Neural crest cell (in vitro differentiated cells): ENCODE data around the gene SH3RF2. TPM values are rescaled to one million over a fixed set of nuclear protein-coding genes. Genes with fewer than 3 reads are reported as not detected.

Source experiments
- DNase-seq: peaks from one replicate; pipeline ENCODE4 v3.0.0; 2021; ENCODE audit warnings: low read depth, mixed read lengths, low spot score
- H3K27ac Mint-ChIP-seq: one replicate; pipeline ENCODE4 v1.8.0; 2021; ENCODE audit warnings: mild to moderate bottlenecking, mixed read lengths; ENCODE audit not compliant: unreplicated experiment
- H3K27me3 Mint-ChIP-seq: 2 replicates; pipeline ENCODE4 v1.8.0; 2021; ENCODE audit warnings: low read depth, mild to moderate bottlenecking, mixed read lengths
- H3K36me3 Mint-ChIP-seq: 2 replicates; pipeline ENCODE4 v1.8.0; 2021; ENCODE audit warnings: low read depth, mild to moderate bottlenecking, mixed read lengths
- H3K4me1 Mint-ChIP-seq: 2 replicates; pipeline ENCODE4 v1.8.0; 2021; ENCODE audit warnings: mixed read lengths
- H3K4me3 Mint-ChIP-seq: one replicate; pipeline ENCODE4 v1.8.0; 2021; ENCODE audit warnings: mild to moderate bottlenecking, mixed read lengths
- H3K9me3 Mint-ChIP-seq: 2 replicates; pipeline ENCODE4 v1.8.0; 2021; ENCODE audit warnings: mixed read lengths
- total RNA-seq: library from RNA; stranded (reverse); gene quantifications from 2 replicates; pipeline ENCODE4 v1.2.1, GENCODE V29; 2021
- TF ChIP-seq, protein P1 (sequence below): fragments of 200-600 bp; sonication (generic); conservative IDR thresholded peaks from 2 replicates; pipeline ENCODE4 v1.5.0; 2021; ENCODE audit warnings: antibody characterized with exemption, mild to moderate bottlenecking

The SH3RF2 gene
- total RNA-seq, 1 donor from 2014 or later: 0.72 TPM

DNA sequence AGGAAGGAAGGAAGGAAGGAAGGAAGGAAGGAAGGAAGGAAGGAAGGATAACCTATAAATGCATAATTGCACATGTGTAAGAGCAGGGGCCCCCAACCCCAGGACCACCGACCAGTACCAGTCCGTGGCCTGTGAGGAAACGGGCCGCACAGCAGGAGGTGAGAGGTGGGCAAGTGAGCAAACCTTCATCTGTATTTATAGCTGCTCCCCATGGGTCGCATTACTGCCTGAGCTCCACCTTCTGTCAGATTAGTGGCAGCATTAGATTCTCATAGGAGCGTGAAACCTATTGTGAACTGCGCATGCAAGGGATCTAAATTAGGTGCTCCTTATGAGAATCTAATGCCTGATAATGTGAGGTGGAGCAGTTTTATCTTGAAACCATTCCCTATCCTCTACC lies 66.1 kb downstream of the SH3RF2 start:
- no peaks in the 10 kb centered on the region for H3K36me3 Mint-ChIP-seq
- no peaks in the 10 kb centered on the region for H3K27me3 Mint-ChIP-seq
- TF ChIP-seq, protein P1, sequence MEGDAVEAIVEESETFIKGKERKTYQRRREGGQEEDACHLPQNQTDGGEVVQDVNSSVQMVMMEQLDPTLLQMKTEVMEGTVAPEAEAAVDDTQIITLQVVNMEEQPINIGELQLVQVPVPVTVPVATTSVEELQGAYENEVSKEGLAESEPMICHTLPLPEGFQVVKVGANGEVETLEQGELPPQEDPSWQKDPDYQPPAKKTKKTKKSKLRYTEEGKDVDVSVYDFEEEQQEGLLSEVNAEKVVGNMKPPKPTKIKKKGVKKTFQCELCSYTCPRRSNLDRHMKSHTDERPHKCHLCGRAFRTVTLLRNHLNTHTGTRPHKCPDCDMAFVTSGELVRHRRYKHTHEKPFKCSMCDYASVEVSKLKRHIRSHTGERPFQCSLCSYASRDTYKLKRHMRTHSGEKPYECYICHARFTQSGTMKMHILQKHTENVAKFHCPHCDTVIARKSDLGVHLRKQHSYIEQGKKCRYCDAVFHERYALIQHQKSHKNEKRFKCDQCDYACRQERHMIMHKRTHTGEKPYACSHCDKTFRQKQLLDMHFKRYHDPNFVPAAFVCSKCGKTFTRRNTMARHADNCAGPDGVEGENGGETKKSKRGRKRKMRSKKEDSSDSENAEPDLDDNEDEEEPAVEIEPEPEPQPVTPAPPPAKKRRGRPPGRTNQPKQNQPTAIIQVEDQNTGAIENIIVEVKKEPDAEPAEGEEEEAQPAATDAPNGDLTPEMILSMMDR: no peak
- H3K9me3 Mint-ChIP-seq: peaks cover 3% of the 10 kb centered on the region
- no peak overlapping the region for H3K27ac Mint-ChIP-seq
- no peak for DNase-seq
- H3K4me1 Mint-ChIP-seq: no peaks in the 10 kb centered on the region
- H3K4me3 Mint-ChIP-seq: no peak overlapping the region

GRCh38 chr5:146003852-146004251 lies 67.5 kb downstream of the SH3RF2 start:
- DNase-seq: no peak
- Mint-ChIP-seq H3K4me1 (no peaks in the 10 kb centered on the region), H3K36me3 (no peaks in the 10 kb centered on the region), H3K4me3 (no peak overlapping the region), H3K27ac (no peak overlapping the region), H3K9me3 (peaks cover 3% of the 10 kb centered on the region), H3K27me3 (no peaks in the 10 kb centered on the region)
- TF ChIP-seq, protein P1: no peak

- Mint-ChIP-seq H3K27me3 (no peaks in the 10 kb centered on the region), H3K4me1 (no peaks in the 10 kb centered on the region), H3K9me3 (peaks cover 3% of the 10 kb centered on the region), H3K4me3 (no peak overlapping the region), H3K36me3 (no peaks in the 10 kb centered on the region), H3K27ac (no peak overlapping the region)
- DNase-seq: no peak
- TF ChIP-seq, protein P1: no peak
Measured at GRCh38 chr5:146005264-146005663, 68.9 kb downstream of the SH3RF2 start.

DNA sequence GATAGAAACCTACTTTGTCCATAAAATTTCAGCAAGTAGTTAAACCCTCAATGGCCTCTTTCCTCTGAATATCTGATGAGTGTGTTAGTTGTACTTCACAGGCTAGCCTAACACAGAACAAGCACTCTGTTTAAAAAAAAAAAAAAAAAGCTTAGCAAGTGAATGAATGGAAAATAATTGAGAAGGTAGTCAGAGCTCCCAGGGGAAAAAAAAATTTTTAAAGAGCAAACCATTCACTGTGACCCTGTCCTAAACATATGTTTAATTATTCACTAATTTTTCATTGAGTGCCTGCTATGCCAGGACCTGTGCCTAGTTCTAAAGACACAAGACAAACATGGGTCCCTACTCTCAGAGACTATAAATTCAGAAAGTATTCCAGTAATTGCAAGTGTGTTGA lies 69.3 kb downstream of the SH3RF2 start:
- TF ChIP-seq, protein P1: no peak
- no peaks in the 10 kb centered on the region for H3K4me1 Mint-ChIP-seq
- DNase-seq: no peak
- no peak overlapping the region for H3K27ac Mint-ChIP-seq
- H3K9me3 Mint-ChIP-seq: peaks cover 3% of the 10 kb centered on the region
- H3K27me3 Mint-ChIP-seq: no peaks in the 10 kb centered on the region
- H3K4me3 Mint-ChIP-seq: no peak overlapping the region
- H3K36me3 Mint-ChIP-seq: no peaks in the 10 kb centered on the region

- DNase-seq: no peak
- Mint-ChIP-seq H3K36me3 (no peaks in the 10 kb centered on the region), H3K27ac (peak overlapping the region; percentile 48), H3K4me3 (no peak overlapping the region), H3K27me3 (no peaks in the 10 kb centered on the region), H3K9me3 (peaks cover 3% of the 10 kb centered on the region), H3K4me1 (no peaks in the 10 kb centered on the region)
- TF ChIP-seq, protein P1: no peak
Measured at GRCh38 chr5:146006470-146007190, 70.3 kb downstream of the SH3RF2 start.
